ENCODE measurements around the gene OPCML. TPM values are rescaled to one million over a fixed set of nuclear protein-coding genes. Genes with fewer than 3 reads are reported as not detected.

OPCML gene
- total RNA-seq, 3 donors from 2014 or later, result not detected

- no peaks in the 10 kb centered on the region for H3K9me3 Mint-ChIP-seq
- DNase-seq, result no peak
- no peak overlapping the region for H3K4me3 Mint-ChIP-seq
- H3K4me1 Mint-ChIP-seq (ENCODE audit: low read depth), result no peaks in the 10 kb centered on the region
- H3K27me3 Mint-ChIP-seq (ENCODE audit: low read depth), result no peaks in the 10 kb centered on the region
- H3K36me3 Mint-ChIP-seq (ENCODE audit: insufficient read depth), result no peaks in the 10 kb centered on the region
- ATAC-seq, result no peak
Measured at GRCh38 chr11:132874638-132875037, 657.7 kb downstream of the OPCML start.

GRCh38 chr11:132873841-132874240, 658.5 kb downstream of the OPCML start:
- Mint-ChIP-seq H3K4me3 (no peak overlapping the region), H3K27me3 (ENCODE audit: low read depth) (no peaks in the 10 kb centered on the region), H3K36me3 (ENCODE audit: insufficient read depth) (no peaks in the 10 kb centered on the region), H3K9me3 (no peaks in the 10 kb centered on the region), H3K4me1 (ENCODE audit: low read depth) (no peaks in the 10 kb centered on the region)
- no peak for DNase-seq
- no peak for ATAC-seq

DNA sequence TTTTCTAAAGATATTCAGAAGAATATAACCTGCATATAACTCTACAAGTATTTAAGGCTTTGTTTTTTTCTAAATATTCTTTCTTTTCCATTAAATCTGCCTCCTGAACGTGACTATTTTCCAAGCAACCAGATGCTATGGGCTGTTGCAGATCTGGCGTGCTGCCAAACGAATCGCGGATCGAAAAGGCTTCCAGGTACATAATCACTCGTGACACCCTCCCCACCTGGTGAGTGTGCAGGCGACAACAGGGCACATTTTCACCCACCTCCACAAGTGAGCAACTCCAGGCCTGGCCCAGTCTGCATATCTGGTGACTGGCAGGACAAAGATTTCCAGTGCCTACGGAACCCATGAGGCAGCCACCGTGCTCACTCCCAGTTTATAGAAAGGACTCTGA, 660.1 kb downstream of the OPCML start:
- ATAC-seq, result no peak
- DNase-seq, result no peak
- H3K9me3 Mint-ChIP-seq, result no peaks in the 10 kb centered on the region
- H3K27me3 Mint-ChIP-seq (ENCODE audit: low read depth), result no peaks in the 10 kb centered on the region
- H3K4me1 Mint-ChIP-seq (ENCODE audit: low read depth), result no peaks in the 10 kb centered on the region
- H3K4me3 Mint-ChIP-seq, result no peak overlapping the region
- no peaks in the 10 kb centered on the region for H3K36me3 Mint-ChIP-seq (ENCODE audit: insufficient read depth)

DNA sequence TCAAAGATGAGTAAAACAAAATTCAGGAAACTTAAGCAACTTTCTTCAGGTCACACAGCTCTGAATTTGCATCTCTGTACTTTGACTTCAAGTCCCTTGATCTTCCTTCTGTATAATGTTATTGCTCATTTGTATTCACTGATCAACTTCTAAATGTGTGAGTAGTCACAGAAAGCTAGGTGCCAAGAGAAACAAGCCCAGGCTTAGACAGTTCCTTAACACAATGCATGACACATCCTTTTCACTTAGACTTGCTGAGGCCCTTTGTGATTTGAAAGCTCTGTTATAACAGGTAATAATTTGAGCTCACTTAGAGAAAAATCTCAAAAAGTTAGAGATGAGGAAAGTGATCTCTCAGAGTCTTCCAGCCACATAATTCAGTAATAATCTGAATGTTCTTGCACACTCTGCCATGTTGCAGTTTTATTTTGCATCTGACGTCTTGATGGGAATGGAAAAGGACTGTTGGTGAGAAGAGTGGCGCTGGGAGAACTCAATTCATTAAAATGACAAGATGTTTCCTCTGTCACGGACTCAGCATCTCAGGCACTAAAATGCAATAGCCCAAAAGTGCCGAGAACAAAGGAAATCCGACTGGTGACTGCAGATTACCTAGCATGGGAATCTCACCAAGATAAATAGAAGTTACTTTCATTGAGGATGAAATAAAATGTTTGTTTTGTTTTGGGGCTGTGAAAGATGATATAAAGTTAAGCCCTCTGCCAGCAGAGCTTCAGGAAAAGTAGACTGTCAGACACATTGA, 665.3 kb downstream of the OPCML start:
- no peaks in the 10 kb centered on the region for H3K9me3 Mint-ChIP-seq
- no peak overlapping the region for H3K4me3 Mint-ChIP-seq
- DNase-seq (no peak), ATAC-seq (no peak)
- no peaks in the 10 kb centered on the region for H3K36me3 Mint-ChIP-seq (ENCODE audit: insufficient read depth)
- H3K27me3 Mint-ChIP-seq (ENCODE audit: low read depth), result no peaks in the 10 kb centered on the region
- H3K4me1 Mint-ChIP-seq (ENCODE audit: low read depth), result no peaks in the 10 kb centered on the region

GRCh38 chr11:132865623-132866022, 666.7 kb downstream of the OPCML start:
- Mint-ChIP-seq H3K36me3 (ENCODE audit: insufficient read depth) (no peaks in the 10 kb centered on the region), H3K4me3 (no peak overlapping the region), H3K4me1 (ENCODE audit: low read depth) (no peaks in the 10 kb centered on the region), H3K27me3 (ENCODE audit: low read depth) (no peaks in the 10 kb centered on the region), H3K9me3 (no peaks in the 10 kb centered on the region)
- no peak for ATAC-seq
- no peak for DNase-seq

DNA sequence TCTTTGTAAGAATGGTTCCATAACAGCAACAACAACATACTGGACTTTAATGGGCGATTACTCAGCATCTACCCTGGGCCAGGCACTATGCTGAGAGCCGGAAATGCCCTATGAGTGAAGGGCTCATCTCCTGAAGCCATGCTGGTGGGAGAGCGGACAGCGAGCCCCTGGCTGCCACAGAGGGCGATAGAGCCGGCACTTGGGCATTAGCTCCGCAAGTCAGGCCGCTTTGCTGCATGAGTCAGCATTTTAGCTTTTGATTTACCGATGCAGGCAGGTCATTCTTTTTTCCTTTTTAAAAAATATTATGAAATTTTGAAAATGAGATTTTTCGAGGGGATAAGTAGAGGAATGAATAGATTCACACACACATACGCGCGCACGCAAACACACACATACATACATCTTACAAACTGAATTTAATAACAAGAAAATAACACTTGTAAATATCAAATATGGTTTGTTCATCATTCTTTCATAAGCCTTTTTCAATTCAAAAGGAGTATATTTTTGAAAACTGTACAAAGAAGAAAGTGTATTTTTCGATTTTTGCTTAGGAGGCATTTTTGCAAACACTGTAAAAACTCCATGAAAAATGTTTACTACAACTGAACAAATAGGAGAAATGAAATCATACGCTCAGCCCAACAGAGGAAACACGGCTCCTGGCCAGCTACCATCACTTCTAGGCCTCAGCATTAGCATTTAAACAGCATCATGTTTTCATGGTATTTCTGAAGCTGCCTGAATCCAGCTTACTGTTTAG, 667.3 kb downstream of the OPCML start:
- Mint-ChIP-seq H3K4me1 (ENCODE audit: low read depth) (no peaks in the 10 kb centered on the region), H3K4me3 (no peak overlapping the region), H3K36me3 (ENCODE audit: insufficient read depth) (no peaks in the 10 kb centered on the region), H3K27me3 (ENCODE audit: low read depth) (no peaks in the 10 kb centered on the region), H3K9me3 (no peaks in the 10 kb centered on the region)
- ATAC-seq (no peak), DNase-seq (no peak)

GRCh38 chr11:132862933-132863332, 669.4 kb downstream of the OPCML start:
- DNase-seq (no peak), ATAC-seq (no peak)
- no peaks in the 10 kb centered on the region for H3K9me3 Mint-ChIP-seq
- no peaks in the 10 kb centered on the region for H3K36me3 Mint-ChIP-seq (ENCODE audit: insufficient read depth)
- no peaks in the 10 kb centered on the region for H3K27me3 Mint-ChIP-seq (ENCODE audit: low read depth)
- H3K4me3 Mint-ChIP-seq, result no peak overlapping the region
- no peaks in the 10 kb centered on the region for H3K4me1 Mint-ChIP-seq (ENCODE audit: low read depth)

DNA sequence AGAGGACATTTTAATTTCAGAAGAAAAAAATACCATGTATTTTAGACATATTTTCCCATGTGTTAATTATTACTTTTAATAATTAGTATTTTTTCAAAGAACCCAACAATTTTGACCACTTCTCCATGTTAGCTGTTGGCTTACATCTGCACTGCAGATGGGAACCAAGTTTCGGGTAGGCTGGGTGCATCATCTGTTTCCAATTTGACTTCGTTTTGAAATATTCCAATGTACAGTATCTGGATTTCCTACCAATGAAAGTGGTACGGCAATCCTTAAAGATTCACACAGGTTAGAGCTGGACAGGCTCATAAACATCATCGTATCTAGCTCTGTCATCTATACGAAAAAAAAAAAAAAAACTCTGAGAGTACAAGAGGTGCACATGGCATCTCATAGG, 670.2 kb downstream of the OPCML start:
- Mint-ChIP-seq H3K36me3 (ENCODE audit: insufficient read depth) (no peaks in the 10 kb centered on the region), H3K4me3 (no peak overlapping the region), H3K9me3 (no peaks in the 10 kb centered on the region), H3K4me1 (ENCODE audit: low read depth) (no peaks in the 10 kb centered on the region), H3K27me3 (ENCODE audit: low read depth) (no peaks in the 10 kb centered on the region)
- ATAC-seq (no peak), DNase-seq (no peak)

DNA sequence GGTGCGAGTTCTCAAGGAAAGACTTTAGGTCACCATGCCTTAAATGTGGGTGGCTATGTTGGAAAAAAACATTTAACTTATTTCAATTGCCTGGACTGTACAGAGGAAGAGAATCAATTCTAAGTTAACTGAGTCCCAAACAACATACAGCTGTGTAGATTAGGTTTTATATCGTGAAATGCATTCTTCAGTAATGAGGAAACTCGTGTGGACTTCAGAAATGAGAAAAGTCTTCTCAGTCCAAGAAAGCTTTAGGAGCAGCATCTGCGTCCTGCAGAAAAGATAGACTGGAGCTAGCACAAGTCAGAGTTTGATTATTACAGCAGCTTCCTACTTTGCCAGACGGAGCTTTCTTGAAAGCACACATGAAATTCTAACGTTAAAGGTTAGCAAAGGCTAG, 673.0 kb downstream of the OPCML start:
- H3K27me3 Mint-ChIP-seq (ENCODE audit: low read depth), result no peaks in the 10 kb centered on the region
- no peaks in the 10 kb centered on the region for H3K9me3 Mint-ChIP-seq
- no peaks in the 10 kb centered on the region for H3K4me1 Mint-ChIP-seq (ENCODE audit: low read depth)
- no peak for DNase-seq
- no peak for ATAC-seq
- H3K4me3 Mint-ChIP-seq, result no peak overlapping the region
- no peaks in the 10 kb centered on the region for H3K36me3 Mint-ChIP-seq (ENCODE audit: insufficient read depth)

DNA sequence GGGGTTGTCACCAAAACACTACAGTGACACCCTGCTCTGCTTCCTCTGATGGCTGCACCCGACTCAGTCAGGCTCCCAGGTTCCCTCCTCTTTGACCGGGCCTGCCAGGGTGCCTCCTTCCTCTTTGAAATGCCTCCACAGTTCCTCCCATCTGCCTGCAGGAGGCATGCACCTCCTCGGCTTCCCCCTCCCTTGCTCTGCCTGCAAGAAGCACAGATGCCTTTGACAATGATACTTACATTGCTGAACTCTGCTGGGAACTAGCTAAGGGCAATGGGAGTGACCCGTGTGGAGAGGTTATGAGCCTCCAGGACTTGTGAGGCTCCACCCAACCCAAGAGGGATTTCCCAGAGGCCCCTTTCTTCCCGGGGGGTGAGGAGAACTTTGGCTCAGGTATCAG, 674.1 kb downstream of the OPCML start:
- no peaks in the 10 kb centered on the region for H3K4me1 Mint-ChIP-seq (ENCODE audit: low read depth)
- no peaks in the 10 kb centered on the region for H3K27me3 Mint-ChIP-seq (ENCODE audit: low read depth)
- ATAC-seq (no peak), DNase-seq (no peak)
- no peak overlapping the region for H3K4me3 Mint-ChIP-seq
- H3K9me3 Mint-ChIP-seq, result no peaks in the 10 kb centered on the region
- no peaks in the 10 kb centered on the region for H3K36me3 Mint-ChIP-seq (ENCODE audit: insufficient read depth)

- no peak for DNase-seq
- no peak for ATAC-seq
- Mint-ChIP-seq H3K36me3 (ENCODE audit: insufficient read depth) (no peaks in the 10 kb centered on the region), H3K4me3 (no peak overlapping the region), H3K9me3 (no peaks in the 10 kb centered on the region), H3K4me1 (ENCODE audit: low read depth) (no peaks in the 10 kb centered on the region), H3K27me3 (ENCODE audit: low read depth) (no peaks in the 10 kb centered on the region)
Measured at GRCh38 chr11:132856032-132856431, 676.3 kb downstream of the OPCML start.

DNA sequence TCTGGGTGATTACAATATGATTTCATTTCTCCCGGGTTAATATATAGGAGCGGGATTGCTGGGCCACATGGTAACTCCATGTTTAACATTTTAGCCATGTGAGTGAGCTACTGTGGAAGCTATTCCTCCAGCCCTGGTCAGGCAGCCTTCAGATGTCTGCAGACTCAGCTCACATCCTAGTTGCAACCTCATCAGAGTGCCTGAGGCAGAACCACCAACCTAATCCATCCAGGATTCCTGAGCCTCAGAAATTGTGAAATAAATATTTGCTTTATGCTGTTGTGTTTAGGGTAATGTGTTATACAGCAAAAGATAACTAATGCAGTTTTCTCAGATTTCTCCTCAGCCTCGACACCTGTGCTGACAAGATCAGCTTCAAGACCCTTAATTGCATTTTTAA, 676.8 kb downstream of the OPCML start:
- DNase-seq, result no peak
- no peak overlapping the region for H3K4me3 Mint-ChIP-seq
- H3K36me3 Mint-ChIP-seq (ENCODE audit: insufficient read depth), result no peaks in the 10 kb centered on the region
- H3K27me3 Mint-ChIP-seq (ENCODE audit: low read depth), result no peaks in the 10 kb centered on the region
- no peaks in the 10 kb centered on the region for H3K9me3 Mint-ChIP-seq
- H3K4me1 Mint-ChIP-seq (ENCODE audit: low read depth), result no peaks in the 10 kb centered on the region
- no peak for ATAC-seq

- DNase-seq, result no peak
- H3K4me1 Mint-ChIP-seq (ENCODE audit: low read depth), result no peaks in the 10 kb centered on the region
- no peak overlapping the region for H3K4me3 Mint-ChIP-seq
- H3K9me3 Mint-ChIP-seq, result no peaks in the 10 kb centered on the region
- H3K36me3 Mint-ChIP-seq (ENCODE audit: insufficient read depth), result no peaks in the 10 kb centered on the region
- H3K27me3 Mint-ChIP-seq (ENCODE audit: low read depth), result peaks cover 2% of the 10 kb centered on the region
- no peak for ATAC-seq
Measured at GRCh38 chr11:132853886-132854285, 678.4 kb downstream of the OPCML start.

GRCh38 chr11:132852361-132852760, 679.9 kb downstream of the OPCML start:
- Mint-ChIP-seq H3K9me3 (no peaks in the 10 kb centered on the region), H3K4me1 (ENCODE audit: low read depth) (no peaks in the 10 kb centered on the region), H3K4me3 (no peak overlapping the region), H3K27me3 (ENCODE audit: low read depth) (peaks cover 2% of the 10 kb centered on the region), H3K36me3 (ENCODE audit: insufficient read depth) (no peaks in the 10 kb centered on the region)
- DNase-seq (no peak), ATAC-seq (no peak)

DNA sequence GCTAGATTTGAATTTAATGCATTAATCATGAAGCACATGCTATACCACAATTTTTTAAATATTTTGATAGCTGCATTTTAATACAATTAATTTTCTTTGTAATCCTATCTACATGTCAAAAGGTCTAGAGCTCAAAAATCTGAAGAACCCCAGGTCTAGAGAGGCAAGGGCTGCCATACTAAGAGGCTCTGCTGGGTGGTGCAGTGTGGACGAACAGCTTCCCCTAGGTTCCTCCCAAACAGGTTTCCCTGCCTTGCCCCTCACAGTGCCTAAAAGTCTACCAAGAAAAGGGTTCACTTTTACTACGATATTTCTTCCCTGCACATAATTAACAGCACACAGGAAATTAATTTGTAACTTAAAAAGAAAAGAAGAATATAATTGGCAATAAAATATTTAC, 681.1 kb downstream of the OPCML start:
- H3K27me3 Mint-ChIP-seq (ENCODE audit: low read depth), result peaks cover 2% of the 10 kb centered on the region
- H3K4me1 Mint-ChIP-seq (ENCODE audit: low read depth), result no peaks in the 10 kb centered on the region
- H3K36me3 Mint-ChIP-seq (ENCODE audit: insufficient read depth), result no peaks in the 10 kb centered on the region
- DNase-seq (no peak), ATAC-seq (no peak)
- H3K4me3 Mint-ChIP-seq, result no peak overlapping the region
- no peaks in the 10 kb centered on the region for H3K9me3 Mint-ChIP-seq
